ENCODE measurements around the gene CNTNAP2. TPM values are rescaled to one million over a fixed set of nuclear protein-coding genes. Genes with fewer than 3 reads are reported as not detected.

Gene CNTNAP2
- total and polyA plus RNA-seq, 2 of the 8 experiments (the other 6 are each of a cell fraction or from before 2014, with no cell fraction given): 27.9 to 71.0 TPM

DNA sequence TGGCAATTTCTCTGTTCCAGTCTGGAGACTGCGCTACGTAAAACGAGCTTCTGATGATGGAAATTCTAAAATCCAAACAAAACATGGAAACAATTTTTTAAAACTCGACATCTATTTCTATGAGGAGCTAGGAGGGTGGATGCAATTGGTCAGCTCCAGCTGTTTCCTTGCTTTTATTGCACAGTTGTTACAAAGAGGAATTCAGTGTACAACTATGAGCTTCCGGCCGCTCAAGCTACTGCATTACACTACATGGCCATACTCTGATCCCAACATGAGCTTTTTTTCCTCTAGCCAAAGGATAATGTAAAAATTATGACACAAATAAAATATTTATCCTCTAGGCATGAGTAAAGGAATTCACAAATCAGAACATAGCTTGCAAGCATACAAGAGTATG, 2070.9 kb downstream of the CNTNAP2 start:
- H3K79me2 ChIP-seq (ENCODE audit: control insufficient read depth in 1 of 2, insufficient read depth in 2 of 2, low read length in 2 of 2): no peaks in the 10 kb centered on the region
- no peaks in the 10 kb centered on the region for H3K79me1 ChIP-seq (ENCODE audit: low read depth, low read length)
- H2BK120ac ChIP-seq (replicated peaks; ENCODE audit: low read depth, low read length): no peak overlapping the region
- no peak overlapping the region for H3K4me2 ChIP-seq (ENCODE audit: insufficient read depth in 1 of 2, low read depth in 2 of 2, low read length in 2 of 2)
- no peaks in the 10 kb centered on the region for H4K20me1 ChIP-seq (replicated peaks in 1 of 2; ENCODE audit: control insufficient read depth in 1 of 2, insufficient read depth in 2 of 2, low read length in 2 of 2)
- H3K27ac ChIP-seq (ENCODE audit: low read depth, low read length): no peak overlapping the region
- H3K27me3 ChIP-seq (replicated peaks in 1 of 4; ENCODE audit: control insufficient read depth in 3 of 4, extremely low read depth in 1 of 4, insufficient read depth in 3 of 4, low read length in 3 of 4): no peaks in the 10 kb centered on the region
- no peak overlapping the region for H3K4me3 ChIP-seq (ENCODE audit: extremely low read depth in 1 of 4, insufficient read depth in 2 of 4, low read depth in 3 of 4, low read length in 4 of 4)
- no peak overlapping the region for H3K23ac ChIP-seq (ENCODE audit: insufficient read length)
- no peak overlapping the region for H2AFZ ChIP-seq (ENCODE audit: low read length)
- WGBS, 2 experiments (ENCODE audit: extremely low coverage in 1 of 2, insufficient coverage in 1 of 2, insufficient read length in 1 of 2, insufficient replicate concordance in 2 of 2, low coverage in 1 of 2, low lambda C conversion rate in 2 of 2, missing lambda C conversion rate in 1 of 2): 95% methylated on average over 6 of the region's 6 CpGs; no CpG with 5 or more reads in 1 of the 2 experiments
- H3K9me3 ChIP-seq (ENCODE audit: insufficient read depth in 2 of 2, low read depth in 1 of 2, low read length in 1 of 2): no peaks in the 10 kb centered on the region
- POLR2A ChIA-PET (ENCODE audit: partially characterized antibody): no interaction called here
- no peaks in the 10 kb centered on the region for H3K23me2 ChIP-seq (ENCODE audit: low read depth, low read length)
- no peak overlapping the region for H2BK15ac ChIP-seq (ENCODE audit: low read length)
- H3K4ac ChIP-seq (replicated peaks; ENCODE audit: insufficient read length, low read depth, low read length): no peak overlapping the region
- H3K36me3 ChIP-seq (ENCODE audit: control insufficient read depth in 2 of 4, insufficient read depth in 4 of 4, low read length in 3 of 4): no peaks in the 10 kb centered on the region
- peaks cover 0 to 3% (median 0%) of the 10 kb centered on the region in 4 experiments; a peak in 1 of 7 replicates for H3K4me1 ChIP-seq (replicated peaks in 1 of 4; ENCODE audit: control insufficient read depth in 3 of 4, insufficient read depth in 4 of 4, low read length in 3 of 4)
- CTCF ChIA-PET (ENCODE audit: partially characterized antibody): interaction anchor here (0.6 to 1.5 kb wide), 4 partner anchors 9 to 602 kb away, joined by 3 to 5 read pairs (median 3); no protein-coding TSS in a partner anchor
- H2BK20ac ChIP-seq (ENCODE audit: low read length): no peak overlapping the region
- no peak overlapping the region for H2BK12ac ChIP-seq (ENCODE audit: low read depth, low read length)
- H2BK5ac ChIP-seq (ENCODE audit: low read depth, low read length): no peak overlapping the region
- no peak overlapping the region for H4K5ac ChIP-seq (ENCODE audit: insufficient read length, low read depth, low read length)
- no peak for FAIRE-seq
- no peak overlapping the region for H2AK5ac ChIP-seq (ENCODE audit: low read depth, low read length)
- no peak overlapping the region for H3K14ac ChIP-seq (ENCODE audit: insufficient read length)
- H3K18ac ChIP-seq (ENCODE audit: extremely low read depth, low read length): no peak overlapping the region
- TF ChIP-seq, protein P1, sequence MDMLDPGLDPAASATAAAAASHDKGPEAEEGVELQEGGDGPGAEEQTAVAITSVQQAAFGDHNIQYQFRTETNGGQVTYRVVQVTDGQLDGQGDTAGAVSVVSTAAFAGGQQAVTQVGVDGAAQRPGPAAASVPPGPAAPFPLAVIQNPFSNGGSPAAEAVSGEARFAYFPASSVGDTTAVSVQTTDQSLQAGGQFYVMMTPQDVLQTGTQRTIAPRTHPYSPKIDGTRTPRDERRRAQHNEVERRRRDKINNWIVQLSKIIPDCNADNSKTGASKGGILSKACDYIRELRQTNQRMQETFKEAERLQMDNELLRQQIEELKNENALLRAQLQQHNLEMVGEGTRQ (IDR thresholded peaks at IDR 0.05; ENCODE audit: low read length): no peak
- TF ChIP-seq EZH2 (IDR thresholded peaks at IDR 0.05; ENCODE audit: low read depth, low read length, severe bottlenecking) (no peak), SP2 (IDR thresholded peaks at IDR 0.05; ENCODE audit: low read length) (no peak)
- H3K56ac ChIP-seq (replicated peaks; ENCODE audit: insufficient read length, low read depth, low read length): no peak overlapping the region
- DNase-seq (ENCODE audit: low read depth in 1 of 2, low spot score in 2 of 2): no peak
- no peak overlapping the region for H3K9ac ChIP-seq (replicated peaks in 1 of 4; ENCODE audit: extremely low read depth in 1 of 4, low read depth in 3 of 4, low read length in 3 of 4)
- H4K91ac ChIP-seq (replicated peaks; ENCODE audit: insufficient read length, low read length): no peak overlapping the region
- H4K8ac ChIP-seq (ENCODE audit: extremely low read depth, insufficient read depth, low read length): no peak overlapping the region
